HG03442 (cell line): ENCODE results near the gene ZBED3.

Source experiments
- ATAC-seq: cut with Tn5 transposase; IDR thresholded peaks from one replicate; pipeline ENCODE4 v1.9.1; 2021; ENCODE audit warnings: mild to moderate bottlenecking, moderate library complexity; ENCODE audit not compliant: unreplicated experiment

The ZBED3 gene

DNA sequence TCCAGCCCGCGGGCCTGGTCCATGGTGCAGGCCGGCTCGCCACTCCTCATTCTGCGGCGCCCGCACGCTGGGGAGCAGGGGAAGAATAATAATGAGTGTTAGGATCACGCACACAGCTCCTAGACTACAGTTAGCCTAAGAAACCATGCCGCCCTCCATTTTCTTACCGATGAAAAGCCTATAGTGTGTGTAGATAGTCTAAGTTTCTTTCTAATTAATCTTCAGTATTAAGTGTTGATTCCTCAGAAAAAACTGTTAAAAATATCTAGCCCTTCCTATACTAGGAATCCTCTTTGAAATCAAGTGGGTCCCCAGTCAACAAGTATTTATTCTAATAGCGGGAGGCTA, 9.3 kb downstream of the ZBED3 start:
- no peak for ATAC-seq

DNA sequence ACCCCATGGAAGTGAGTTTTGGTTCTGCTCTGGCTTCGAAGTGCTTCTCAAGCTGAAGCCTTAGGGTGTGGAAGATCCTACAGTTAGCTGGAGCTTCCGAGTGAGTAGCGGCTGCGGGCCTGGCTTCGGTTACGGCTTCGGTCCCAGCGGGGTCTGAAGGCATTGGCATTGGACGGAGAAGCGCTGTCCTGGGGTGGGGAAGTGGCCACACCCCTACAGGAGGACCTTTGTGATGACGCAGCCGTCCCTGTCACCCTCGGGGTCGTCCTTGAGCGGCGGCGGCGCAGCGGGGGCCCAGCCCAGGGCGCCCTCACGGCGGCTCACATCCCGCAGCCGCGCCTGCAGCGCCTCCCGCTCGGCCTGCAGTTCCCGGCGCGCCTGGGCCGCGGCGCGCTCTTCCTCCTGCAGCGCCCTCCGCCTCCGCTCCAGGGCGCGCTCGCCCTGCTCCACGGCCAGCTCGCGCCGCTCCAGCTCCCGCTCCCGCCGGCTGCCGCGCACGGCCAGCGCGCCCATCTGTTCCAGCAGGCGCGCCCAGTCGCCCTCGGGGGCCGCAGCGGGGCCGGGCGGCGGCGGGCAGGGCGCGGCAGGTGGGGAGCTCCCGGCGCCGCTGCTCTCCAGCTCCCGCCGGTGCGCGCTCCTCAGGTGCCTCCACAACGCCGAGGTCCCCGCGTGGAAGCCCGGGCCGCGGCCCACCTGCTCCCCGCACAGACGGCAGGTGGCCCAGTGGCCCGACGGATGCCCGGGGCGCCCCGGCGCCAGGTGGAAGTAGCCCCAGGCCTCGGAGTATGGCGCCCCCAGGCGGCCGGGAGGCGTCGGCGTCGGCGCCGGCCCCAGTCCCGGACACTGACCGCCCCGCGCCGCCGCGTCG, 9.9 kb downstream of the ZBED3 start:
- peak; percentile 76 for ATAC-seq

DNA sequence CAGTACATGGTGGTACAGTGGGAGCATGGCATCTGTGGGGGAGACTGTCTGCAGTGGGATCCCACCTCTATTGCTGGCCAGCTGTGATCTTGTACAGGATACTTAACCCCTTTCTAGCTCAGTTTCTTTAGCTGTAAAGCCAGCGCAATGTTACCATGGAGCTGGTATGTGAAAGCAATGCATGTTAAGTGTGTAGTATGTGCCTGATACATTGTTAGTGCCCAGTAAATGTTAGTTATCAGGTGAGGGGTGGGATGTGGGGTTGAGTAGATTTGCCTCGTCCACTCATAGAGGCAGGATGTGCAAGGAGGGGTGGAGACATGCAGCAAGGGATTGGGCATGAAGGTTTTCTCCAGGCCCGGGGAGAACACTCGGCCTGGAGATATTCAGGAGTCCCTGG, 12.3 kb downstream of the ZBED3 start:
- ATAC-seq = no peak

- no peak for ATAC-seq
Observed at GRCh38 chr5:77073667-77074066, 13.4 kb downstream of the ZBED3 start.

- ATAC-seq = no peak
Observed at GRCh38 chr5:77066823-77067442, 20.2 kb downstream of the ZBED3 start.

GRCh38 chr5:77066184-77066583, 20.9 kb downstream of the ZBED3 start:
- ATAC-seq = no peak

- ATAC-seq = no peak
Observed at GRCh38 chr5:77065256-77065655, 21.8 kb downstream of the ZBED3 start.

DNA sequence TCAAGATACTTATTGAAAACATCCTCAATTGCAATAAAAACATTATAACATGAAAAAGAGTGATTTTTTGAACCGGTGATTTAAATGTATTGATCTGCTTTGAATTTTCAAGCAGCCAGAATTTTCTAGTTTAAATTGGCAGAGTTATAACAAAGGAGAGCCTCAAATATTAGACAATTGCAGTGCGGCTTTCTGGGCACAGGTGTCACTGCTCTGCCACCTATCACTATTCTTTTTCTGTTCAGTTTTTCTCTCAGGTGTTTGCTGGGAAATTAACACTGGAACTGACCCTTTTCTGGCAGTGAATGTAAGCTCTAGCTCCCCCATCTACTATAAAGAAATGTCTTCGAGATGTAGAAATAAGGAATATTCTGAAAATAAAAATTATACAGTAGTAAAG, 23.0 kb downstream of the ZBED3 start:
- no peak for ATAC-seq

- peak; percentile 50 for ATAC-seq
Observed at GRCh38 chr5:77046416-77047073, 40.5 kb downstream of the ZBED3 start.

DNA sequence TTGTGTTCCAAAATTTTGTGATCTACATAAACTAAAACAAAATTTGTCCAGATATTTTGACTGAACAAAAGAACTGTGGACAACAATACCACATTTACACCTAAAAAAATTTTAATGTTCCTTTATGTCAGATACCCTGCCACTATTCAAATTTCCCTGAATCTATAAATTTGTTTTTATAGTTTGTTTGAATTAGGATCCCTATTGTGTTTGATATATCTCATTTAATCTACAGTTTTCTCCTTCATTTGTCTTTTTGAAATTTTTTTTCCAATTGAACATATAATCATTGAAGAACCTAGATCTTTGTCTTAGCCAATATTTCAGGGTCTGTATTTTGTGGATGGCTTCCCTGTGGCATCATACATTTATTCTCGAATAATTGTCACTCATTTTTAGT, 51.1 kb downstream of the ZBED3 start:
- ATAC-seq = no peak

DNA sequence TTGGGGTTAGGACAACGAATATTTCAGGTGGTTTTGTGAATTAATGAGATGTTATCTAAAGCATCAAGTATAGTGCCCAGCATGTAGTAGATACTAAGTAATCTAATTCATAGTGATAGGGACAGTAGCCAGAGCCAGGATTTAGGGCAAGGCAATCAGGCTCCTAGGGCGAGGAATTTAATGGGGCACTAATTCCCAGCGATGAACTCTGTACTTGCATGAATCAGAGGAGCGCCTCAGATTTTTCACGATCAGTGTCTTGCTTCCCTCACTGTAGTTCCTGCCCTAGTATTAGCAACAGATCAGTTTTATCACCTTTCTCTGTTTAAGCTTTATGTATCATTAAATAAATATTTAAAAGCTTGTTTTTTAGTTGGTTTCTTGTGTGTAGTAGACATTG, 53.7 kb downstream of the ZBED3 start:
- no peak for ATAC-seq

DNA sequence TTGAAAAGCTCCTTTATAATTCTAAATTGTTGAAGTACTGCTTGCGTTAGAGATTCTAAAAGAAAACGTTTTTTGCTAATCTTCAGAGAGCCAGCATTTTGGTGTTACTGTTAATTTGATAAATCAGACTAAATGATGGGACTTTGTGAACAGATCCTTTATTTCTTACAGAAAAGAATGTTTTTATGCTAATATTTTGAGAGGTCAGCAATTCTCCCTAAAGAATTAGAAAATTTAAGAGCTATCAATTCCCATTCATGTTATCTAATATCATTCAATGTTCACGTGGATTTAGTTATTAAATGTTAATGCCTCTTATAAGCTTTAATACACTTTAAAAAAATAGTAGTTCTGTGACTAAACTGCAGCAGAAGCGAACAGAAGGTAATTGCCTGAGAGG, 54.5 kb downstream of the ZBED3 start:
- no peak for ATAC-seq

GRCh38 chr5:77031891-77032290, 55.2 kb downstream of the ZBED3 start:
- no peak for ATAC-seq

DNA sequence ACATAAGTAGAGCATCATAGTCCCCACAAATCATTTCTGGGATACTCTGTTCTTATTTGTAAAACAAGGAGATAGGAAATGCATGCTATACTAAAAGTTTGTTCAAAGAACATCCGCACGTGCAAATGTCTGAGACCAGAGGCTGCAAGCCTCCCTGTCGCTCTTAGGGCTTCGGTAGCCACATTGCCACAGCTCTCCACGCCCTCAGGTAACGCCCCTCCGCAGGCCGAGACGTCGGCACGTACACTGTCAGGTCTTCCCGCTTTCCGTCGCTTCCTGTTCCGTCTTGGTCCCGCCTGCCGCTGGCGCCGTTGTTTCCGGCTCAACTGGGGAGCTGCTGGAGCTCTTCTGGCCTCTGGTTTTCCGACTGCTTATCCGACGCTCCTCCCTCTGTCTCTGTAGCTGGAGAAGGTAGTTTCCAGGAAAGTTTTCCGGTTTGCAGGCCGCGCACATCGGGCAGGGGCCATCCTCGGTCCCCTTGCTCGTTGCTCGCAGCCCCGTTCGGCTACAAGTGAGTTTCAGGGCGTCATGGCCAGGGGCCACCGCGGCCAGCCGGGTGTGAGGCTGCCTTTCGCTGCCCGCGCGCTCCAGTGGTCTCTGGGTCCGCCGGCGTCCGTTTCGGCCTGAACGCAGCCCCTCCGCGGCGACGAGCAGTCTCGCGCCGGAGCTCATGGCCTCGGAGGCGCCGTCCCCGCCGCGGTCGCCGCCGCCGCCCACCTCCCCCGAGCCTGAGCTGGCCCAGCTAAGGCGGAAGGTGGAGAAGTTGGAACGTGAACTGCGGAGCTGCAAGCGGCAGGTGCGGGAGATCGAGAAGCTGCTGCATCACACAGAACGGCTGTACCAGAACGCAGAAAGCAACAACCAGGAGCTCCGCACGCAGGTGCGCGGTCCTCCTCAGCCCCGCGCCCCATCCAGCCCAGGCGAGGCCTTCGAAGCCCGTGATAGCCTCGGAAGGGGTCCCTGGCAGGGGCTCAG, 56.7 kb downstream of the ZBED3 start, which contains the start of gene AGGF1:
Gene AGGF1 (plus strand): TSS at position 308 of the 975 bp plus-strand sequence. CDS start 363 bp downstream, at position 671.
- ATAC-seq = peak; percentile 98

DNA sequence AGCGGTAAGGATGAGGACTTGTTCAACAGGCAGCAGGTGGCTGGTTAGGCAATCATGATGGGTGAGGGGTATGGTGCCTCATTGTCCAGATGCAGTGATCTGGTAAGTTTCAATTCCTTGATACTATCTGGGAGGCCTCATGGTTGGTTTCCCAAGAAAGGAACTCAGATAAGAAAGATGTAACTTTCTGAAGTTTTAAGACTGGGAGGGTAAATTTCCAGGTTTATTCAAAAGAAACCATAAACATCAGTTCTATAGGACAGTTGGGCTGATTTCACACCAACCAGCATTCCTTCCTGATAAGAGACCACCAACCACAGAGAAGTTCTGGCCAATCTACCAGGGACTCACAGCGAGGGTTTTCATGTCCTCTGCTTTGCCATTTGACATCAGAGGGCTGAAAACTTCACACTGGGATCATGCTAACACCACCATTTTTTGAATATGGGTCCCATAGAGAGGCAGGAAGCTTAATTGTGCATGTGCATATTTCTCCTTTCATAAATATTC, 57.7 kb downstream of the ZBED3 start:
- ATAC-seq = no peak

- ATAC-seq = no peak
Observed at GRCh38 chr5:77028631-77029375, 58.3 kb downstream of the ZBED3 start.

GRCh38 chr5:77024490-77024889, 62.6 kb downstream of the ZBED3 start:
- ATAC-seq = no peak

DNA sequence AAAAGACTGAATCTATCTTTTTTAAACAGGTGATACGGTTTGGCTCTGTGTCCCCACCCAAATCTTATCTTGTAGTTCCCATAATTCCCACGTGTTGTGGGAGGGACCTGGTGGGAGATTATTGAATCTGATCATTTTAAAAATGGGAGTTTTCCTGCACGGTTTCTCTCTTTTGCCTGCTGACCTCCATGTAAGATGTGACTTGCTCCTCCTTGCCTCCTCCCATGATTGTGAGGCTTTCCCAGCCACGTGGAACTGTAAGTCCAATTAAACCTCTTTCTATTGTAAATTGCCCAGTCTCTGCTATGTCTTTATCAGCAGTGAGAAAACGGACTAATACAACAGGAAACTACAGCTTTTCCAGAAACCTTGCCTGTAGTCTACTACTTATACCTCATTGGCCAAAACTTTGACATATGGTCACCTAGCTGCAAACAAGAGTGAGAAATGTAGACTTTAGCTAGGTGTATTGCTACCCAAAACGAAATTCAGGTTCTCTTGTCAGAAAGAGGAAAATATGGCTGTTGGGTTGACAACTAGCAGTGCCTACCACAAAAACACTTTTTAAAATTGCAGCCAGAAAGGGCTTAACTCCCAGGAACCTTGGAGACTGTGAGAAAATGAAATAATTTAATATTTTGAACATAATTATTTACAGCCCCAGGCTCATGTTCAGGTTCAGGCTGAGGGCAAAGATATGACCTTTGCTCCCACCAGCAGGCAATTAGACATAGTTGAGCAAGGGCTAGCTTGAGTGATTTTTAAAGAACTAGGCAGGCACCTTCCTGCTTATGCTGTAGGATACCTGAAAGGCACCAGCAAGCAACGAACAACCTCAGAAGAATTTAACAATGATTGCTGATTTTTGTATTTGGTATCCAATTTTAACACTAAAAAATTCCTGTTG, 64.3 kb downstream of the ZBED3 start:
- ATAC-seq = no peak
